ENCODE data around the gene ZNF532. TPM values are rescaled to one million over a fixed set of nuclear protein-coding genes. Genes with fewer than 3 reads are reported as not detected.

Gene ZNF532
- polyA plus RNA-seq, 1 experiment, result 75.3 TPM

DNA sequence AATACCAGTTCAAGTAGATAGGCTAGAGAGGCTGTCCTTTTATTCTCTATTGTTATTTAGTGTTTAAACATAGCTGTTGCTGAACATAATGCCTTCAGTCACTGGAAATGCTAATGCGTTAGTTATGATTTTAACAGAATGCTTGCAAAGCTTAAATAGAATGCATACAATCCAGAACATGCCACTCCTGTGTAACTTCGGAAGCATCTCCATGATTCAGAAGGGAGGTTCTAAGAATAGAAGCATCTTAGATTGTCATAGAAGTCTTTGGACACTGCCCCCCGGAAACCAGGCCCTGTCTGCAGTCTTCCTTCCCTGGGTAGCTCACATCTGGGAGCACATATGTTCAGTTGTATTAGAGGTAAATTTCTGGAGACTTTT is 73.2 kb downstream of the ZNF532 start:
- CTCF ChIA-PET, result interaction anchor here (1.4 to 1.5 kb wide), 2 partner anchors 9 to 169 kb away, joined by 3 to 6 read pairs; no protein-coding TSS in a partner anchor
- TF ChIP-seq, protein P1, sequence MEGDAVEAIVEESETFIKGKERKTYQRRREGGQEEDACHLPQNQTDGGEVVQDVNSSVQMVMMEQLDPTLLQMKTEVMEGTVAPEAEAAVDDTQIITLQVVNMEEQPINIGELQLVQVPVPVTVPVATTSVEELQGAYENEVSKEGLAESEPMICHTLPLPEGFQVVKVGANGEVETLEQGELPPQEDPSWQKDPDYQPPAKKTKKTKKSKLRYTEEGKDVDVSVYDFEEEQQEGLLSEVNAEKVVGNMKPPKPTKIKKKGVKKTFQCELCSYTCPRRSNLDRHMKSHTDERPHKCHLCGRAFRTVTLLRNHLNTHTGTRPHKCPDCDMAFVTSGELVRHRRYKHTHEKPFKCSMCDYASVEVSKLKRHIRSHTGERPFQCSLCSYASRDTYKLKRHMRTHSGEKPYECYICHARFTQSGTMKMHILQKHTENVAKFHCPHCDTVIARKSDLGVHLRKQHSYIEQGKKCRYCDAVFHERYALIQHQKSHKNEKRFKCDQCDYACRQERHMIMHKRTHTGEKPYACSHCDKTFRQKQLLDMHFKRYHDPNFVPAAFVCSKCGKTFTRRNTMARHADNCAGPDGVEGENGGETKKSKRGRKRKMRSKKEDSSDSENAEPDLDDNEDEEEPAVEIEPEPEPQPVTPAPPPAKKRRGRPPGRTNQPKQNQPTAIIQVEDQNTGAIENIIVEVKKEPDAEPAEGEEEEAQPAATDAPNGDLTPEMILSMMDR (IDR thresholded peaks at IDR 0.05; ENCODE audit: insufficient read depth, low read depth, low read length), result no peak
- no peak overlapping the region for H3K4me3 ChIP-seq (ENCODE audit: low read depth, low read length)
- no peaks in the 10 kb centered on the region for H3K27me3 ChIP-seq (ENCODE audit: control insufficient read depth, insufficient read depth, low read length)
- H3K36me3 ChIP-seq (ENCODE audit: control insufficient read depth, insufficient read depth, low read length), result peaks cover 8% of the 10 kb centered on the region
- DNase-seq (ENCODE audit: low read depth), result no peak
- POLR2A ChIA-PET, result no interaction called here

DNA sequence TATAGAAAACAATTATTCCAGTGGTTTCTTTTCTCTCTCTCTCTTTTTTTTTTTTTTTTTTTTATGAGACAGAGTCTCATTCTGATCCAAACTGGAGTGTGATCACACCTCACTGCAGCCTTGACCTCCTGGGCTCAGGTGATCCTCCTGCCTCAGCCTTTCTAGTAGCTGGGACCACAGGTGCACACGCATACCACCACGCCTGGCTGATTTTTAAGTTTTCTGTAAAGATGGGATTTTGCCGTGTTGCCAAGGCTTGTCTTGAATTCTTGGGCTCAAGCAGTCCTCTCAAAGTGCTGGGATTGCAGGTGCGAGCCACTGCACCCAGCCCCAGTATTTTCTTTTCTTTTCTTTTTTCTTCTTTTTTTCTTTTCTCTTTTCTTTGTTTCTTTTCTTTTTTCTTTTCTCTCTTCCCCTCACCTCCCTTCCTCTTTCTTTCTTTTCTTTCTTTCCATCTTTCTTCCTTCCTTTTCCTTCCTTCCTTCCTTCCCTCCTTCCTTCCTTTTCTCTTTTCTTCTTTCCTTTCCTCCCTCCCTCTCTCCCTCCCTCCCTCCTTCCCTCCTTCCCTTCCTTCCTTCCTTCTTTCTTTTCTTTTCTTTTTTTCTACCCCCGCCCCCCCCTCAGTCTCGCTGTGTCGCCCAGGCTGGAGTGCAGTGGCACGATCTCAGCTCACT is 76.9 kb downstream of the ZNF532 start:
- Histone ChIP-seq H3K36me3 (ENCODE audit: control insufficient read depth, insufficient read depth, low read length) (peaks cover 9% of the 10 kb centered on the region), H3K4me3 (ENCODE audit: low read depth, low read length) (no peak overlapping the region), H3K27me3 (ENCODE audit: control insufficient read depth, insufficient read depth, low read length) (no peaks in the 10 kb centered on the region)
- DNase-seq (ENCODE audit: low read depth), result no peak
- ChIA-PET POLR2A (no interaction called here), CTCF (no interaction called here)
- TF ChIP-seq, protein P1 (IDR thresholded peaks at IDR 0.05; ENCODE audit: insufficient read depth, low read depth, low read length), result no peak

DNA sequence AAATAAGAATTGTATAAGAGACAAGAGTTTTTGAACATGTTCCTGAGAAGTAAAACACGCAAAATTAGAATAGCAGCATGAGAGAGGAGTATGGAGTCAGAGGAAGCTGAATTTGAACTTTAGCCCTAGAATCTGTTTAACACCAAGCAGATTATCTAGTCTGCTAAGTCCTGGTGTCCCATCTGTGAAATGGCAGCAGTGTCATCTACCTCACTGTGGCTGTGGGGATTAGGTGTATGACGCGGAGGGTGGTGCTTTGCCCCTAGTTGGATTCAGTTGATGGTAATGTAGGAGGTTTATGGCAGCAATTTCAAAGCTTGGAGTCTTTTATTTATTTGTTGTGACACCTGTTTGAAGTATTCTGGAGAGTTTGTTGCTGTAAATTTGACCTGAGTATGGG is 79.2 kb downstream of the ZNF532 start:
- CTCF ChIA-PET, result interaction anchor here (0.6 kb wide), 1 partner anchor 58 kb away, joined by 4 read pairs; no protein-coding TSS in a partner anchor

DNA sequence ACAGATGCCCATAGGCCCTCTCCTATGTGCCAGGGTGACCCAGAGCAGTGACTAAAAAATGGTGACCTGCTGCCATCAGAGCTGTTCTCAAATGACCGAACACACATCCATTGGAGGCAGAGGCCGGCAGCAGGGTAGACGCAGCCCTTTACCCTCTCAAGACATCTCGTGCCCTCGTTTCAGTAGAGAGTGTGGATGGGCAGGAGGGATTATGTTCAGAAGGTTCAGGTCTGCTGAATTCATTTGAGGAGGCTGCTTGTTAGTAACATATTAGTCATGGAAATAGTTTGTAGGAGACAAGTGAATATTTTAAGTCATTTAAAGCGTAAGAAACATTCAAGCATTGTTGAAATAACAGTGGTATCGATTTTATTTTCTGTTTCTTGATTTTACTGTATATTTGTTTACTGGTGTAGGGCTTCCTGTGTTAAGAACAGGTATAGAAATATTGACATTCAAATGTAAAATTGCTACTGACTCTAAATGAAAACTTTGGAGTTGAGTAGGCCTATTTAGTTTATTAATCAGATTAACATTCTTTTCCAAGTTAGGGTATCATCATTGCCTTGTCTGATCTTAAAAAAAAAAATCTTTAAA is 82.6 kb downstream of the ZNF532 start:
- H3K4me3 ChIP-seq (ENCODE audit: low read depth, low read length), result no peak overlapping the region

More for the DNA sequence above, 79.2 kb downstream of the ZNF532 start:
- TF ChIP-seq, protein P1 (IDR thresholded peaks at IDR 0.05; ENCODE audit: insufficient read depth, low read depth, low read length), result no peak
- H3K36me3 ChIP-seq (ENCODE audit: control insufficient read depth, insufficient read depth, low read length), result peaks cover 13% of the 10 kb centered on the region
- no peaks in the 10 kb centered on the region for H3K27me3 ChIP-seq (ENCODE audit: control insufficient read depth, insufficient read depth, low read length)
- no peak overlapping the region for H3K4me3 ChIP-seq (ENCODE audit: low read depth, low read length)
- no peak for DNase-seq (ENCODE audit: low read depth)
- POLR2A ChIA-PET, result no interaction called here

DNA sequence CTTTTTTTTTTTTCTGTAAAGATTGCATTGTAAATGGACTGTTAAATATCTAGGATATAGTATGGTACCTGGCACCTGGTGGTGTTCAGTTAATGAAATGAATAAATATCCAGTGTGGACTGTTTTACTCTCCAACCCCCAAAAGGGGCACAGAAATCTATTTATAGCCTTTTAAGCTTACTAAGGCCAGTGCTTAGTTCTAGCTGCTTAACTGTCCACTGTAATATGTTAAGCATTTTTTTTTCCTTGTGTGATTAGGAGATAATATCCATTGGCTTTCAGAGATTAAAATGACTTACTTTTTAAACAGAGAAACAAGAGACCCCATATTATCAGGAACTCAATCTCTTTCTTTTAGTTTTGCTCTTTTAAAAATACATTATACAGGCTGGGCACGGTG is 84.4 kb downstream of the ZNF532 start:
- POLR2A ChIA-PET, result no interaction called here
- Histone ChIP-seq H3K27me3 (ENCODE audit: control insufficient read depth, insufficient read depth, low read length) (no peaks in the 10 kb centered on the region), H3K4me3 (ENCODE audit: low read depth, low read length) (no peak overlapping the region), H3K36me3 (ENCODE audit: control insufficient read depth, insufficient read depth, low read length) (peaks cover 9% of the 10 kb centered on the region)
- TF ChIP-seq, protein P1 (IDR thresholded peaks at IDR 0.05; ENCODE audit: insufficient read depth, low read depth, low read length), result no peak
- DNase-seq (ENCODE audit: low read depth), result no peak
- CTCF ChIA-PET, result interaction anchor here (0.7 kb wide), 1 partner anchor 180 kb away, joined by 3 read pairs; no protein-coding TSS in a partner anchor

More for the DNA sequence above, 82.6 kb downstream of the ZNF532 start:
- TF ChIP-seq, protein P1 (IDR thresholded peaks at IDR 0.05; ENCODE audit: insufficient read depth, low read depth, low read length), result no peak
- no peak for DNase-seq (ENCODE audit: low read depth)
- Histone ChIP-seq H3K36me3 (ENCODE audit: control insufficient read depth, insufficient read depth, low read length) (peaks cover 9% of the 10 kb centered on the region), H3K27me3 (ENCODE audit: control insufficient read depth, insufficient read depth, low read length) (no peaks in the 10 kb centered on the region)
- POLR2A ChIA-PET, result interaction anchor here (0.5 kb wide), 1 partner anchor 30 kb away, joined by 3 read pairs; no protein-coding TSS in a partner anchor
- CTCF ChIA-PET, result interaction anchor here (0.6 kb wide), 1 partner anchor 24 kb away, joined by 3 read pairs; no protein-coding TSS in a partner anchor
